ENCODE data around the gene LCE6A.

DNA sequence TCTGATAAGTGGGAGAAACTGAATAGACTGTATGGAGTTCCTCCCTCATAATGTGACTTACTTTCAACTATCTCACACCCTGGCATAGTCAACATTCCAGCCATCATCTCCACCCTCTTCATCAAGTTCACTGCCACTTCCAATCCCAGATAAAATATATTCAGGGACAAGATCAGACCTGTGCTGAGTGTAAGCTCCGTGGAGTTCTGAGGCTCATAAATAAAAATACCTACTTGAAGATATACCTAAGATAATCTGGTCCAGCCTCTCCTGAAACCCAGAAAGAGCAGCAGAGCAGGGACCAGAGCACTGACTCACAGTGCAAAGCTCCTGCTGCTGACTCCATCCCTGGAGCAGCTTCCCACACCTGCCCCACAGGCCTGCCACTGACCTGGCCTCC lies 15.4 kb downstream of the LCE6A start:
- TF ChIP-seq, protein P1, sequence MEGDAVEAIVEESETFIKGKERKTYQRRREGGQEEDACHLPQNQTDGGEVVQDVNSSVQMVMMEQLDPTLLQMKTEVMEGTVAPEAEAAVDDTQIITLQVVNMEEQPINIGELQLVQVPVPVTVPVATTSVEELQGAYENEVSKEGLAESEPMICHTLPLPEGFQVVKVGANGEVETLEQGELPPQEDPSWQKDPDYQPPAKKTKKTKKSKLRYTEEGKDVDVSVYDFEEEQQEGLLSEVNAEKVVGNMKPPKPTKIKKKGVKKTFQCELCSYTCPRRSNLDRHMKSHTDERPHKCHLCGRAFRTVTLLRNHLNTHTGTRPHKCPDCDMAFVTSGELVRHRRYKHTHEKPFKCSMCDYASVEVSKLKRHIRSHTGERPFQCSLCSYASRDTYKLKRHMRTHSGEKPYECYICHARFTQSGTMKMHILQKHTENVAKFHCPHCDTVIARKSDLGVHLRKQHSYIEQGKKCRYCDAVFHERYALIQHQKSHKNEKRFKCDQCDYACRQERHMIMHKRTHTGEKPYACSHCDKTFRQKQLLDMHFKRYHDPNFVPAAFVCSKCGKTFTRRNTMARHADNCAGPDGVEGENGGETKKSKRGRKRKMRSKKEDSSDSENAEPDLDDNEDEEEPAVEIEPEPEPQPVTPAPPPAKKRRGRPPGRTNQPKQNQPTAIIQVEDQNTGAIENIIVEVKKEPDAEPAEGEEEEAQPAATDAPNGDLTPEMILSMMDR (IDR thresholded peaks at IDR 0.05), result no peak
- TF ChIP-seq POLR2AphosphoS5 (IDR thresholded peaks at IDR 0.05) (no peak), POLR2A (IDR thresholded peaks at IDR 0.05) (no peak)

Data from prostate gland (tissue), 2 donors.